ENCODE results near the gene RAB35.

DNA sequence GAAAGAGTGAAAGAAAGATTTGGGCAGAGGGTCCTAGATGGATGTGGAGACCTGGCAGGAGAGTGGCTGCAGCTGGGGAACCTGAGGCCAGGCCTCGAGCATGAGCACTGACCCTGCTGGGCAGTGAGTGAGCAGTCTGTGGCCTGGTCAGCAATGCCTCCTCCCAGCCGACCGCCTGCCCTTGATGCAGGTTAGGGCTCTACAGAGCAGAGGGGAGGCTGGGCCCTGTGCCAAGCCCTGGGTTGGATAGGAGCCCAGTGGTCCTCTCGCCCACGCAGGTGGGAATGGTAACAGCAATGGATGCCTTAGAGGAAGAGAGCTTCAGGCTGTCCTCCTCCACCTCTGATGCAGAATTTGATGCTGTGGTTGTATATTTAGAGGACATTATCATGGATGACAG is 59.8 kb downstream of the RAB35 start:
- TF ChIP-seq EZH2 (IDR thresholded peaks at IDR 0.05; ENCODE audit: borderline replicate concordance, low read length) (no peak), CTCF (conservative IDR thresholded peaks at IDR 0.05 in 1 of 2, IDR thresholded peaks at IDR 0.05 in 1 of 2; ENCODE audit: extremely low read depth in 1 of 2, insufficient read depth in 1 of 2, low read depth in 1 of 2, low read length in 2 of 2) (no peak)
